Measurements from ENCODE around the gene MPDZ.

- TF ChIP-seq SUZ12 (IDR thresholded peaks at IDR 0.05; ENCODE audit: extremely low read depth, insufficient read depth, insufficient read length) (no peak), ZNF274 (IDR thresholded peaks at IDR 0.05; ENCODE audit: low read depth, low read length) (no peak), YY1 (IDR thresholded peaks at IDR 0.05; ENCODE audit: insufficient read depth, insufficient read length) (no peak)
Measured at GRCh38 chr9:13061390-13061789, 218.1 kb downstream of the MPDZ start.

All from NT2/D1 (cell line).